ENCODE measurements around the gene OXT. TPM values are rescaled to one million over a fixed set of nuclear protein-coding genes. Genes with fewer than 3 reads are reported as not detected.

The OXT gene
- total and polyA plus RNA-seq, 2 of the 8 experiments (the other 6 are each of a cell fraction or from before 2014, with no cell fraction given), result not detected

DNA sequence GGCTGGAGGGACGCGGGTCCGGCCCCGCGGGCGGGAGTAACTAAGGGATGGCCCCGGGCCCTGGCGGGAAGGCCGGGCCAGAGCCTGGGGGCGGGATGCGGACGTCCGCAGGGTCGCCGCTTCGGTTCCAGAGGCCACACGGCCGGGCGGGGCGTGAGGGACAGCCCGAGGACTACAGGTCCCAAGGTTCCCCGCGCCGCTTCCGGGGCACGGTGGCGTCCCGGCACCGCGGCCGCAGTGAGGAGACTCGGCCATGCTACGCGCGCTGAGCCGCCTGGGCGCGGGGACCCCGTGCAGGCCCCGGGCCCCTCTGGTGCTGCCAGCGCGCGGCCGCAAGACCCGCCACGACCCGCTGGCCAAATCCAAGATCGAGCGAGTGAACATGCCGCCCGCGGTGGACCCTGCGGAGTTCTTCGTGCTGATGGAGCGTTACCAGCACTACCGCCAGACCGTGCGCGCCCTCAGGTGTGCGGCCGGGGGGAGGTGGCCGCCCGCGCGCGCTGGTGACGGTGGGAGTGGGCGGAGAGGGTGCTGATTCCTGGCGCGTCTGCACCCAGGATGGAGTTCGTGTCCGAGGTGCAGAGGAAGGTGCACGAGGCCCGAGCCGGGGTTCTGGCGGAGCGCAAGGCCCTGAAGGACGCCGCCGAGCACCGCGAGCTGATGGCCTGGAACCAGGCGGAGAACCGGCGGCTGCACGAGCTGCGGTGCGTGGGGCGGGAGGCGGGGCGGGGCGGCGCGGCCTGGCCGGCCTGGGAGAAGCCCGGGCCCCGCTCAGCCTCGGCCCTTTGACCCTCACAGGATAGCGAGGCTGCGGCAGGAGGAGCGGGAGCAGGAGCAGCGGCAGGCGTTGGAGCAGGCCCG is 25.4 kb upstream of the OXT start, which contains the start of gene MRPS26 (continued):
- TF ChIP-seq RNF2 (IDR thresholded peaks at IDR 0.05; ENCODE audit: borderline replicate concordance, low read depth, low read length, missing control alignments, poor library complexity, severe bottlenecking) (no peak), POLR2A (IDR thresholded peaks at IDR 0.05; ENCODE audit: control extremely low read depth in 1 of 2, low read depth in 2 of 2, low read length in 2 of 2) (peak in 1 of 2 experiments; percentile 85; a peak in 2 of 3 replicates), TBP (IDR thresholded peaks at IDR 0.05; ENCODE audit: low read depth, low read length) (peak; percentile 46; the same call in 1 of the 2 replicates), MAFK (IDR thresholded peaks at IDR 0.05; ENCODE audit: low read depth, low read length) (no peak), PHF8 (conservative IDR thresholded peaks at IDR 0.05; ENCODE audit: low read depth, low read length) (peak; percentile 87), TEAD4 (IDR thresholded peaks at IDR 0.05; ENCODE audit: low read depth, low read length) (no peak), RBBP5 (IDR thresholded peaks at IDR 0.05; ENCODE audit: borderline replicate concordance, low read depth, low read length) (peak; percentile 78), GABPA (IDR thresholded peaks at IDR 0.05; ENCODE audit: borderline replicate concordance, insufficient read depth, low read length) (peak; percentile 68; the same call in 1 of the 2 replicates), TAF1 (IDR thresholded peaks at IDR 0.05; ENCODE audit: low read depth, low read length) (peak; percentile 64), SIN3A (conservative IDR thresholded peaks at IDR 0.05 in 1 of 2, IDR thresholded peaks at IDR 0.05 in 1 of 2; ENCODE audit: low read depth in 1 of 2, low read length in 2 of 2) (peak in 1 of 2 experiments; percentile 85; a peak in 2 of 4 replicates)
- TF ChIP-seq, protein P1, sequence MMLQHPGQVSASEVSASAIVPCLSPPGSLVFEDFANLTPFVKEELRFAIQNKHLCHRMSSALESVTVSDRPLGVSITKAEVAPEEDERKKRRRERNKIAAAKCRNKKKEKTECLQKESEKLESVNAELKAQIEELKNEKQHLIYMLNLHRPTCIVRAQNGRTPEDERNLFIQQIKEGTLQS (IDR thresholded peaks at IDR 0.05; ENCODE audit: insufficient read depth, low read depth, low read length), result no peak
- TF ChIP-seq, protein P2, sequence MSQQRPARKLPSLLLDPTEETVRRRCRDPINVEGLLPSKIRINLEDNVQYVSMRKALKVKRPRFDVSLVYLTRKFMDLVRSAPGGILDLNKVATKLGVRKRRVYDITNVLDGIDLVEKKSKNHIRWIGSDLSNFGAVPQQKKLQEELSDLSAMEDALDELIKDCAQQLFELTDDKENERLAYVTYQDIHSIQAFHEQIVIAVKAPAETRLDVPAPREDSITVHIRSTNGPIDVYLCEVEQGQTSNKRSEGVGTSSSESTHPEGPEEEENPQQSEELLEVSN (IDR thresholded peaks at IDR 0.05), result peak; percentile 35; the same call in 1 of the 2 replicates

All from H1 (cell line).